Measurements from ENCODE around the gene KCNJ6.
"Not testable (repeated sequence)": the region's sequence is repeated elsewhere in the genome, so short reads cannot be mapped to it uniquely, and the experiment has no call there.

KCNJ6 gene

DNA sequence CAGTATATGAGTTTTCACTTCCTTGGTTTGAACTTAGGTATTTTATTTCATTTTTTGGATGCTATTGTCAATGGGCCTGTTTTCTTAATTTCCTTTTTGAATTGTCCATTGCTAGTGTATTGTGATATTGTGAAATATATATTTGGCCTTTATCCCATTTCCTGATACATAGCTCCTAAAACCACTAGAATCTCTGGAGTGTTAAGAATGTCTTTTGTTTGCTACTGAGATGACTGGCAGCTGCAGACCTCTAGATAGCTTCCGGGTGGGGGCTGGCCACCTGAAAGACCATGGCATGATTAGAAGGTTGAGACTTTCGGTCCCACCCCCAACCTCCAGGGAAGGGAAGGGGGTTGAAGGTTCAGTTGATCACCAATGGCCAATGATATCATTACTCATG lies 245.4 kb downstream of the KCNJ6 start:
- FAIRE-seq = no peak

GRCh38 chr21:37669249-37669648 lies 247.0 kb downstream of the KCNJ6 start:
- FAIRE-seq = no peak

DNA sequence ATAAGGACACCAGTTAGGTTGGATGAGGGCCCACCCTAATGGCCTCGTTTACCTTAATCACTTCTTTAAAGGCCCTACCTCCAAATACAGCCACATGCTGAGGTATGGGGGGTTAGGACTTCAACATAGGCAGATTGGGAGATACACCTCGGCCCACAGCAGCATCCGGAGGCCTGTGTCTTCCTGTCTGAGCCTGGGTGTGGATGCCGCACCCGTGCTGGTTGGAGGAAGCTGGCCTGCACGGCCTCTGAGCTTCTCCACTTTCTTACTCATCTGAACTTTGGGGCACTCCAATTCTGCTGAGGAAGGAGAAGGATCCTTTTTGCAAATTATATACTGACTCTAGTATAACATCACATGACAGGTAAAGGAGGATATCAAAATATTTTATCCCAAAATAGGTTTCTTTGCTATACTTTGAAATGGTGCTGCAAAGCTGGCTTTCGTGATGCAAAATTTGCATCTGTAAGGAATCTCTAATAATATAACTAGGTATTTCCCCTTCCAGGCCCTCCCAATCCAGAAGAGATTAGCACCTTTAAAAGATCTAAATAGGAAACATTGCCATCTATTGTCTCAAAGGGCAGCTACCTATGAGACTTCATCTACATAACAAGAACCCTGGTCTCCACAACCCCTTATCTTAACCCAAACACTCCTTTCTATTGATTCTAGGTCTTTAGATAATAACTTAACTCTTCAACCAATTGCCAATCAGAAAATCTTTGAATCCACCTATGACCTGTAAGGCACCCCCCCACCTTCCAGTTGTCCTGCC lies 247.6 kb downstream of the KCNJ6 start:
- no peak for FAIRE-seq

DNA sequence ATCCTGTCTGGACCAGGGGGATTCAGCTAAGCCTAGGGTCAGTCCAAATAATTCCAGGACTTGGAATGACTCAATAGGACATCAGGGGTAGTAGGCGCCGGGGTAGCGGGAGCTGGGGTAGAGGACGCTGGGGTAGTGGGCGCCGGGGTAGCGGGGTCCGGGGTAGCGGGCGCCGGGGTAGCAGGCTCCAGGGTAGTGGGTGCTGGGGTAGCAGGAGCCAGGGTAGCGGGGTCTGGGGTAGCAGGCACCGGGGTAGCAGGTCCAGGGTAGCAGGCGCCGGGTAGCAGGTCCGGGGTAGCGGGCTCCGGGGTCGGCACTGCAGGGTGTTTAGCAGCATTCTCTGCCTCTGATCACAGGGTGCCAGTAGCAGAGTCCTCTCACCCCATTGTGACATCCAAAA lies 248.9 kb downstream of the KCNJ6 start:
- no peak for FAIRE-seq

DNA sequence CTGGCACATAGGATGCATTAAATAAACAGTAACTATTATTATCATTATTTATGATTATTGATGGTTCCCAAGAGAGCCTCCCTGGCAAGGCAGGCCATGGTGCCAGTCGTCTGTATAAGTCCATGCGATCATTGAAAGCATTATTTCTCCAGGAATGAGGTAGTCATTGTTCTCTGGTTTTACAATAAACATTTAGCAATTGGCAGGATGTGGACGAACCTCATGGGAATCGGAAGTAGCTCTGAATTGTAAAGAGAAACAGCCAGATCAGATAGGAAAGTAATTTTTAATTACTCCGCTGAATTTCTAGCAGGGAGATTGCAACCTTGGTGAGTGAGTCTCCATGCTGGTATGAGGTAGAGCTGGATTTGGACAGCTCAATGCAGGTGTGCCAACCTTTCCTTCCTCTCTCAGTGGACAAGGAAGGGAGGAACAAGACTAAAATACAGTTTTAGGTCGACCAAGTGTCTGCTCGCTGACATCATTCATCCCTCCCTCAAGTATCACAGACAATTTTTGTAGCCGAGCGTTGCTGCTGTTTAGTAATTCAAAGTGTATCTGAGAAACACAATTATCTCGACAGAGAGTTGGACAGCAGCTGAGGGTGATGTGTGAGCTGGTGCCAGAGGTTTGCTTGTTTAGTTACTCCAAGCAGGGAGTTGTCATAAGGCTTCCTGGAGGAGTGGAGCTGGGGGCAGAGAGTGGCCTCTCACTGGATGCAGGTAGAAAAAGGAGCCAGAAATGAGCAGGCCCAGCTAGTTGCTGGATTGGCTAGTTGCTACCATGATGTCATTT lies 250.8 kb downstream of the KCNJ6 start:
- FAIRE-seq = no peak

DNA sequence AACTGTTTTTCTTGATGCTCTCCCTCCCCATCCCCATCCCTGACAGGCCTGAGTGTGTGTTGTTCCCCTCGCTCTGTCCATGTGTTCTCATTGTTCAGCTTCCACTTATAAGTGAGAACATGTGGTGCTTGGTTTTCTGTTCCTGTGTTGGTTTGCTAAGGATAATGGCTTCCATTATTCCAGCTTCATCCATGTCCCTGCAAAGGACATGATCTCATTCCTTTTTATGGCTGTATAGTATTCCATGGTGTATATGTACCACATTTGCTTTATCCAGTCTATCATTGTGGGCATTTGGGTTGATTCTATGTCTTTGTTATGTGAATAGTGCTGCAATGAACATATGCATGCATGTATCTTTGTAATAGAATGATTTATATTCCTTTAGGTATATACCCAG lies 254.0 kb downstream of the KCNJ6 start:
- not testable (repeated sequence) for FAIRE-seq

DNA sequence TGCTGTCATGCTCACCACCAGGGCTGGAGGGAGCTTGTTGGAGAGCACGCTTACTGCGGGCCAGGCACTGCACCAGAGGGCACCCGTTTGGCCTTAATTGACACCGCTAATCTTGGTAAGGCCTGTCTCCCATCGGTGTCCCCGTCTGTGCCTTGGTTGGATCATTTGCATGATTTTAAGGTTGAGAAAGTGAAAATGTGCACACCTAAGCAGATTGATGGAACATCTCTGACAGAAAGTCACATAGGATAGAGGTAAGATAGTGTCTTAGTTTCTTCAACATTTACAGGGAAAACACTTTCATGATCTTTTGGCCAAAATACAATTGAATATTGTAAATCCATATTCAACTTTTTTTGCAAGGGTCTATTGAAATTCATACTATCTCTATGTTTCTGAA lies 255.5 kb downstream of the KCNJ6 start:
- no peak for FAIRE-seq

DNA sequence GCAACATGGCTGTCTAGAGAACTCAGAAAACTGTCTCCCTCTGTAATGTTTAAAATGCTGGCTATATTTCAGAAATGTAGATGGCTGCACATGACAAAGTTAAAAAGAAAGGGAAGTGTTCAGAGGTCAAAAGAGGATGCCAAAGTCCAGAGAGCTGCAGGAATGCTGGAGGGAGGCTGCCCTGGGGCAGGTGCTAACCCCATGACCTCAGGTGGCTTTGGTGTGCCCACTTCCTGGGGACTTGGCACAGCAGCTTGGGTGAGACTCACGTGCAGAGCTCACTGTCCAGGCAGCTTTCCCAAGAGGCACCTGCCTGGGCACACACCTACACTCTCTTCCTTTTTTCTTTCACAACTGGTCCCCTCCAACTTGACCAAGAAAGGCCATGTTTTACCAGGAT lies 256.4 kb downstream of the KCNJ6 start:
- no peak for FAIRE-seq

GRCh38 chr21:37658817-37659458 lies 257.3 kb downstream of the KCNJ6 start:
- FAIRE-seq = no peak

GRCh38 chr21:37658121-37658816 lies 258.0 kb downstream of the KCNJ6 start:
- no peak for FAIRE-seq

GRCh38 chr21:37656899-37657298 lies 259.4 kb downstream of the KCNJ6 start:
- no peak for FAIRE-seq

DNA sequence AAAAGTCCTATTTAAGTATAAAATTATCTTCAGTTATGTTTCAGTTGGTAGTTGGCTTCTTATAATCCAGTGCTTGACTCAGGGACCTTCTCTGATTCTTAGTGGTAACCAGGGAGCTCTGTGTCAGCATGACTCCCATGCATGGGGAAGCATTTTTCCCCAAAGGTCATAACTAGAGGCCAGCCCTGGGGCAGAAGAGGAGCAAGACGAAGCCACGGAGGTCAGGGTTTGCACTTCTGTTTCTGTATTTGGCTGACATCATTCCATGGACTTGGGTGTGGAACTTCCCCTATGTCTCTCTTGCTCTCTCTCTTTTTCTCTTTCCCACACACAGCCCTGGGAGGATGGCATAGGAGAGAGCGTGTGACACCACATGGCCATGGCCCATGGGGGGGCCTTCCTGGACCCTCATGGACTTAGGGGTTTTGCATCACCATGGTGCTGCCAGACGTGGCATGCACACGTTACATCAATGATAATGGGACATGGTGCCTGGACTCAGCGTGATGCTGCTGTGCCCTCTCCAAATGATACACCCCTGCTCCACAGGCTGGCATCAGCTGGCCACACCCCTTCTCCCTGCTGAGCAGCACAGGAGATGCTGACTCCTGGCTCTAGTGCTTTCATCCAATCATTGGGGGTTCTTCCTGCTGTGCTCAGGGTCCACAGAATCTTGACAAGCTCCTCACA lies 260.5 kb downstream of the KCNJ6 start:
- FAIRE-seq = no peak

DNA sequence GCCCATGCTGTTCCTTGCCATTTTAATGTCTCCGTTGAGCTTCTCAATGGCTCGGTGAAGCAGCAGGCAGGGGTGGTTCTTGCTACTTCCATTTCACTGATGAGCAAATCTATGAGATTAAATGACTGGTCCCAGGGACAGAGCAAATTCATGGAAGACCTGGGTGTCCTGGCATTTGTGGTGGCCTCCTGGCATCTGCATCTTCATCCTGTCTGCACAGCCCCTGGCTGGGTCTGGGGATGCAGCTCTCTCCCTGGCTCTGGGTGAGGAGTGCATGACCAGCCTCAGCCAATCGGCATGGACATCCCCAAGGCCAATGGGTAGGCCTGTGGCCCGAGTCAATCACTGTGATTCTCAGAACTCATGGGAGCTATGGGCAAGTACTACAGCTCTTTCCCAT lies 261.7 kb downstream of the KCNJ6 start:
- FAIRE-seq = no peak

- FAIRE-seq = no peak
Observed at GRCh38 chr21:37653201-37653600, 263.1 kb downstream of the KCNJ6 start.

- FAIRE-seq = no peak
Observed at GRCh38 chr21:37647781-37648180, 268.5 kb downstream of the KCNJ6 start.

DNA sequence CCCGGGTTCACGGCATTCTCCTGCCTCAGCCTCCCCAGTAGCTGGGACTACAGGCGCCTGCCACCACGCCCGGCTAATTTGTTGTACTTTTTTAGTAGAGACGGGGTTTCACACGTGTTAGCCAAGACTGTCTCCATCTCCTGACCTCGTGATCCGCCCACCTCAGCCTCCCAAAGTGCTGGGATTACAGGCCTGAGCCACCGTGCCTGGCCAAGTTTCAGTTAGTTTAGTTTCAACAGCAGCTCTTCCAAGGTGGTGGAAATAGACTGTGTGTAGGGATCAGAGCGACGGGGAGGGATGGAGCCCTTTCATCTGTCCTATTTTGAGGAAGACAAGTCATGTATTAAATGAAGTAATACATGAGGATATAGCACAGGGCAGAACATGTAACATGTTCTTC lies 269.5 kb downstream of the KCNJ6 start:
- not testable (repeated sequence) for FAIRE-seq

DNA sequence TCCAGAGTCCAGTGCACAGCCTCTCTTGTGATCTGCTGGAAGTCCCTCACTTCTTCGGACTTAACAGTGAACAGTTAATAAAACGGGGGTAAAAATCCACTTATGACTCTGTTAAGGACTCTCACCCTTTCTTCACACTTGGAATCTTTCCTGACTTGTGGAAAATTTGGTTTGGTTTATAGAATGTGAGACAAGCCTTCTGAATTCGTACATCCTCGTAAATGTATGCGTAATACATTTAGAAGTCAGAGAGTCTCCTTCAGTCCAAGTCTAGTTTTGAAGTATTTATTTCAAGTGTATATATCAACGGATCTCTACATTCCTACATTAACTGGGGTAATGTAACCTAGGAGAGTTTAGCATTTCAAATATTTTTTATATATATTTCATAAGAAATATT lies 270.4 kb downstream of the KCNJ6 start:
- FAIRE-seq = no peak

DNA sequence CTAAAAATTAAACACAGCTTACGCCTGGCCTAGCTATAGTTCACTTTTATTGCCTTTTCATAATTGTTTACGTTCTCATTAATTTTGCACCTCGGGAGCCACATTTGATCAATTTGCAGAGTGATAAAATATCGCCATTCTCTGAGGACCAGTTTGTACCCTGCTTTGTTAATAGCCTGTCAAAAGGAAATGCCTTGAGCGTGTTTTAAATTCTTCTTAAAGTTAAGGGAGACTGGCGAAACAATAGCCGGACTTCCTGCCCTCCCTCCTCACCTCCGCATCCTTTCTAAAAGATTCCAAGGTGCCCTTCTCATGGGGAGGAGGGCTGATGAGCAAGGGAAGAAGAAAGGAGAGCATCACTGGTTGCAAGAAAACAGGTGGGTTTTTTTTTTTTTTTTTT lies 271.6 kb downstream of the KCNJ6 start:
- no peak for FAIRE-seq

- FAIRE-seq = not testable (repeated sequence)
Observed at GRCh38 chr21:37643862-37644261, 272.4 kb downstream of the KCNJ6 start.

DNA sequence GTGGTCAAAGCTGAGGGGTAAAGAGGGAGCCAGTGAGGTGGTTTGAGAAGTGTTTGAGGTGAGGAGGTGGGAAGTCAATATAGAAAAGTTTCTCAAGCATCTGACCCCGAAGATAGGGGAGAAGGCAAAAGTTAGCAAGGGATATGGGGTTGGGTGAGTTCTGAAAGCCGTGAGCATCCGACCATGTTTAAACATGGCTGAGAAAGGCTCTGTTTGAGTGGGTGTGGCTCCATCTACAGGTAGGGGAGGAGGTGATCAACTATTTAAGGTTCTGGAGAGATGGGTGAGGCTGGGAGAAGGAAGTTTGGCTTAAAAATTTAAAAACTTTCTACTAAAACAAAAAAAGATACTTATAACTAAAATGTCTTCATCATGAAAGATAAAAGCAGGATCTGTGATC lies 273.8 kb downstream of the KCNJ6 start:
- no peak for FAIRE-seq

DNA sequence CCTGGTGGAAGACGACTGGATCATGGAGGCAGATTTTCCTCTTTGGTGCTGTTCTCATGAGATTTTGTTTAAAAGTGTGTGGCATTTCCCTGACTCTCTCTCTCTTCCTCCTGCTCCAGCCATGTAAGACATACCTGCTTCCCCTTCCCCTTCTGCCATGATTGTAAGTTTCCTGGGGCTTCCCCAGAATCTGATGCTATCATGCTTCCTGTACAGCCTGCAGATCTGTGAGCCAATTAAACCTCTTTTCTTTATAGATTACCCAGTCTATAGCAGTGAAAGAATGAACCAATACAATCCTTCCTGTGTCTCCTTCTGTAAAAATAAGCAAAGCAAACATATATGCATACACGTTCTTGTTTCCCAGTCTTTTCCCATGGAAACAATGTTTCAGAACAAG lies 276.5 kb downstream of the KCNJ6 start:
- no peak for FAIRE-seq

GRCh38 chr21:37636152-37636860 lies 280.0 kb downstream of the KCNJ6 start:
- FAIRE-seq = no peak

Measured in colon (tissue), 2 donors.